AG09309 (cell line): ENCODE data around the gene NUP205.
"Not testable (repeated sequence)": the region's sequence is repeated elsewhere in the genome, so short reads cannot be mapped to it uniquely, and the experiment has no call there.

Source experiments
- DNase-seq: peaks from one replicate; pipeline ENCODE4 v3.0.0-alpha.2; 2010; ENCODE audit warnings: low read depth
- H3K4me3 ChIP-seq: 2 replicates; pipeline ENCODE4 v1.5.1; 2011; ENCODE audit warnings: mild to moderate bottlenecking, low read depth, low read length, moderate library complexity; ENCODE audit not compliant: control insufficient read depth
- TF ChIP-seq, protein P1 (sequence below): IDR thresholded peaks from 2 replicates; pipeline ENCODE4 v1.5.1; 2011; ENCODE audit warnings: mild to moderate bottlenecking, low read depth, low read length, inconsistent platforms; ENCODE audit not compliant: insufficient read depth, control insufficient read depth; ENCODE audit errors: missing control alignments

Gene NUP205

DNA sequence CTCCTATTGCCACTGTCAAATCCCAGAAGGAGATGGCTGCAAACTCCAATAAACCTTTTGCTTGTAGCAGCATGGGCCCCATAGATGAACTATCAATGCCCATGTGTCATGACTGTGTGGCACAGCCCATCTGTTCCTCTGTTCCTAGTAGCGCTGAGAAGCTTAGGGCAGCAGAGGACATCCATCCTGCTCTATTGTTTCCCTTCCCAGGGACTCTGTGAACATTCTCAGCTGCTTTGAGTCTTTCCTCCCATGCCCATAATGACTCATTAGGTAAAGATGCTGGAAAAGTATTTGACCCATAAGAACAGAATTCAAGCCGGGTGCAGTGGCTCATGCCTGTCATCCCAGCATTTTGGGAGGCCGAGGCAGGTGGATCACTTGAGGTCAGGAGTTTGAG is 132.8 kb downstream of the NUP205 start:
- no peak for DNase-seq
- no peak overlapping the region for H3K4me3 ChIP-seq
- TF ChIP-seq, protein P1, sequence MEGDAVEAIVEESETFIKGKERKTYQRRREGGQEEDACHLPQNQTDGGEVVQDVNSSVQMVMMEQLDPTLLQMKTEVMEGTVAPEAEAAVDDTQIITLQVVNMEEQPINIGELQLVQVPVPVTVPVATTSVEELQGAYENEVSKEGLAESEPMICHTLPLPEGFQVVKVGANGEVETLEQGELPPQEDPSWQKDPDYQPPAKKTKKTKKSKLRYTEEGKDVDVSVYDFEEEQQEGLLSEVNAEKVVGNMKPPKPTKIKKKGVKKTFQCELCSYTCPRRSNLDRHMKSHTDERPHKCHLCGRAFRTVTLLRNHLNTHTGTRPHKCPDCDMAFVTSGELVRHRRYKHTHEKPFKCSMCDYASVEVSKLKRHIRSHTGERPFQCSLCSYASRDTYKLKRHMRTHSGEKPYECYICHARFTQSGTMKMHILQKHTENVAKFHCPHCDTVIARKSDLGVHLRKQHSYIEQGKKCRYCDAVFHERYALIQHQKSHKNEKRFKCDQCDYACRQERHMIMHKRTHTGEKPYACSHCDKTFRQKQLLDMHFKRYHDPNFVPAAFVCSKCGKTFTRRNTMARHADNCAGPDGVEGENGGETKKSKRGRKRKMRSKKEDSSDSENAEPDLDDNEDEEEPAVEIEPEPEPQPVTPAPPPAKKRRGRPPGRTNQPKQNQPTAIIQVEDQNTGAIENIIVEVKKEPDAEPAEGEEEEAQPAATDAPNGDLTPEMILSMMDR = no peak

DNA sequence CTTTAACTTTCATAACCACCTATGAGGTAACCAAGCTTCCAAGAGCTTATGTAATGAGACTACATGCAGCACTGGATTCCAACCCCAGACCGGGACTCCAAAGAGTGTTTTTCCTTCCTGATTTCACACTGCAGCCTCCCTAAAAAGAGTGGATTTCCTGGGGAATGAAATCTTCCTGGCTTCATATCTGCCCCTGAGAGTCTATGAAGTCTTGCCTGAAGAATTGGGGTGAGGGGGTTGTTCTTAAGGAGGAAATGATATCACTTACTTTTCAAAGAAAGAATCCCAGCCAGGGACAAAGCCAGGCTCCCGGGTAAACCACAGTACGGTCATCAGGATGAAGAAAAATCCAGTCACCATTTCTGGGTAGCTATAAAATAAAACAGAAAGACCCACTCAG is 134.3 kb downstream of the NUP205 start:
- DNase-seq = no peak
- H3K4me3 ChIP-seq = no peak overlapping the region
- TF ChIP-seq, protein P1 = no peak

DNA sequence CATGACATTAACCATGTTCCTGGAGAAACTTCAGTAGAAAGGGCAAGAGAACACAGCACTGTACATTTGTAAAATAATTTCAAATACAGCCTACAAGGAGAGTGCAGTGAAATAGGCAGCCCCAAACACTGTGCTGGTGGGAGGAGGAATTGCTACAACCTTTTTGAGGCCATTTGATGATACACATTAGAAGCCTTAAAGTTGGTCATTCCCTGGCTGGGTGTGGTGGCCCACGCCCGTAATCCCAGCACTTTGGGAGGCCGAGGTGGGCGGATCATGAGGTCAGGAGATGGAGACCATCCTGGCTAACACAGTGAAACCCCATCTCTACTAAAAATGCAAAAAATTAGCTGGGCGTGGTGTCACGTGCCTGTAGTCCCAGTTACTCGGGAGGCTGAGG is 134.9 kb downstream of the NUP205 start:
- H3K4me3 ChIP-seq, DNase-seq: not testable (repeated sequence)

DNA sequence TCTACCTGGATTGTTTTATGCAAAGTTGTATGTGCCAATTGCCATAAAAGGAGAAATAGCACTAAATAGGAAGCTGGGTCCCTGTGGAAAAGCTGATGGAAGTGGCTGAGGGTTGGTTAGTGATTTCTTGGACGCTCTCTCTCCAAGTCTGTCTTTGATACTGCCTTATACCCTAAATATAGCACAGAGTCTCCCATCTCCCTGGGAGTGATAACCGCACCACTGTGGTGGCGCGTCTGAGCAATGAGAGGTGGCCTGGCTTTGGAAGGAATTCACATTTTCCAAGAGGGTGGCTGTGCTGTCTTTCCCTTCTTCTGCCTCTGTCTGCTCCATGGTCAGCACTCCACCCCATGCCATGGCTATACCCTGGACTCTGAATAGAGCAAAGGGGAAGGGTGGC is 135.8 kb downstream of the NUP205 start:
- no peak overlapping the region for H3K4me3 ChIP-seq
- no peak for DNase-seq
- TF ChIP-seq, protein P1 = no peak

DNA sequence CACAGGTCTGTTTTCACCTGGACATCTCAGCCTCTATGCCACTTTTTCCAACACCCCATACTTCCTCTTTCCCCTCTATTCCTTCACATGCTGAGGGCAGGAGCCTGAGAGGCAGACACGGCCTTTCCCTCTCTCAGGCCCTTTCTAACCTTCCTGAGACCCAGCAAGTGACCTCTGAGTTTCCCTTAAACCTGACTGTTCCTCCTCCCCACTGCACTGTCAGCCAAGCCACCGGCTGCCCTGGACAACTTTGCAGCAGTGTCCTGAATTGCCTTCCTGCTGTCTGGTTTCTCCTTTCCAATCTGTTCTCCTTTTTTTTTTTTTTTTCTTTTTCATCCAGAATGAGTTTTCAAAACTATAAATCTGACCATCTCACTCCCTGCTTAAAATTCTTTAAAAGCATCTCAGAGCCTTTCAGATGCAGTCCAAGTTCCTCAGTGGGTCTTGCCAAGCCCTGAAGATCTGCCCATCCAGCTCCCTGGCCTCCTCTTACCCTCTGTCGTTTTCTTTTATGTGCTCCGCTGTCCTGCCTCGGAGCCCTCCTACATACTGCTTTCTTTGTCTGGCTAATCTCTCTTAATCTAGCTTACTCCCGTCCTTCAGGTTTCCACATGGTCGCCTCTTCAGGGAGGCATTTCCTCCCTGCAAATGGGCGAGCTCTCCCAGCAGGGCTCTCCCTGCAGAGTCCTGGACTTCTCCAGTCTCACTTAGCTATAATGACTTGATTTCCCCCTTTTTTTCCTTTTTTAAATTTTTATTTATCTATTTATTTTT is 139.7 kb downstream of the NUP205 start:
- DNase-seq = no peak
- no peak overlapping the region for H3K4me3 ChIP-seq
- TF ChIP-seq, protein P1 = no peak
